CD4-positive, alpha-beta T cell (primary cell): ENCODE data around the gene CSTPP1. TPM values are rescaled to one million over a fixed set of nuclear protein-coding genes. Genes with fewer than 3 reads are reported as not detected.

ENCODE experiments used
- ATAC-seq: fragments of 200-7000 bp; cut with Tn5 transposase; one replicate; pipeline ENCODE4 v1.10.0; 2022; ENCODE audit warnings: mild to moderate bottlenecking; ENCODE audit not compliant: poor library complexity
- CTCF ChIA-PET: fragments of 350-600 bp; sonication (Branson Sonifier 250); formaldehyde crosslinking; loops from one replicate; lab custom pipeline; 2021; ENCODE audit warnings: antibody characterized with exemption, inconsistent platforms; lab: Charles Lee
- POLR2A ChIA-PET: fragments of 350-600 bp; sonication (Branson Sonifier 250); formaldehyde crosslinking; loops from one replicate; lab custom pipeline; 2021; ENCODE audit warnings: antibody characterized with exemption, inconsistent platforms; lab: Charles Lee
- DNase-seq, 14 experiments: peaks; one replicate each; pipeline ENCODE4 v3.0.0-alpha.2; 2013 to 2020; ENCODE audit warnings: mixed read lengths in 2 of 14
- H3K27ac ChIP-seq, 2 donors: one replicate each; pipeline versions ENCODE4 v1.5.1 to v1.7.0; 2013; ENCODE audit warnings: low read length in 2 of 2, low read depth in 1 of 2, mild to moderate bottlenecking in 1 of 2
- H3K27me3 ChIP-seq, 2 experiments: 1 replicate in 1 of 2; 2 replicates in 1 of 2; pipeline versions ENCODE4 v1.6.1 to v1.7.0; 2013; ENCODE audit warnings: low read length in 2 of 2, control low read depth in 1 of 2, mild to moderate bottlenecking in 1 of 2, moderate library complexity in 1 of 2; ENCODE audit not compliant: insufficient read depth in 2 of 2, control insufficient read depth in 1 of 2
- H3K36me3 ChIP-seq: one replicate; pipeline ENCODE4 v1.6.1; 2013; ENCODE audit warnings: low read length, control low read depth; ENCODE audit not compliant: insufficient read depth
- H3K4me1 ChIP-seq: one replicate; pipeline ENCODE4 v1.6.1; 2013; ENCODE audit warnings: low read length, control low read depth; ENCODE audit not compliant: insufficient read depth
- H3K4me3 ChIP-seq: one replicate; pipeline ENCODE4 v1.5.1; 2013; ENCODE audit warnings: mild to moderate bottlenecking, low read length, moderate library complexity
- H3K9me3 ChIP-seq, 2 experiments: 1 replicate in 1 of 2; 2 replicates in 1 of 2; pipeline versions ENCODE4 v1.6.1 to v1.7.0; 2013; ENCODE audit warnings: low read length in 2 of 2, mild to moderate bottlenecking in 2 of 2, control low read depth in 1 of 2, moderate library complexity in 1 of 2; ENCODE audit not compliant: control insufficient read depth in 1 of 2, insufficient read depth in 1 of 2
- H3K27ac Mint-ChIP-seq: one replicate; pipeline ENCODE4 v1.8.0; 2020; ENCODE audit warnings: mixed read lengths
- H3K27me3 Mint-ChIP-seq: one replicate; pipeline ENCODE4 v1.8.0; 2021; ENCODE audit warnings: mixed read lengths
- H3K36me3 Mint-ChIP-seq: one replicate; pipeline ENCODE4 v1.8.0; 2021; ENCODE audit warnings: low read depth, mixed read lengths
- H3K4me1 Mint-ChIP-seq: one replicate; pipeline ENCODE4 v1.8.0; 2021; ENCODE audit warnings: low read depth, mixed read lengths
- H3K4me3 Mint-ChIP-seq: one replicate; pipeline ENCODE4 v1.8.0; 2020; ENCODE audit warnings: mild to moderate bottlenecking, mixed read lengths
- H3K9me3 Mint-ChIP-seq: one replicate; pipeline ENCODE4 v1.8.0; 2020; ENCODE audit warnings: mixed read lengths
- CTCF ChIP-seq: fragments of 200-600 bp; IDR thresholded peaks from one replicate; pipeline ENCODE4 v1.8.0; 2022; ENCODE audit warnings: antibody characterized with exemption, mild to moderate bottlenecking
- intact Hi-C, 2 experiments: fragments of 100-400 bp; cut with DNase I in 1 of 2; cut with micrococcal nuclease in 1 of 2; formaldehyde crosslinking; loops; one replicate each; pipeline versions ENCODE4 v1.15.1 to v1.9.0; 2023 to 2025; cut with DNase I, micrococcal nuclease
- total RNA-seq, 174 experiments: library from RNA in 2 of 174; stranded (reverse) in 2 of 174; gene quantifications; one replicate each; pipeline ENCODE4 v1.2.3 and lab custom pipeline; 2021 to 2026

The CSTPP1 gene
- total RNA-seq, 2 experiments from 2014 or later = 6.6 to 7.3 TPM

- no peak overlapping the region for H3K27ac ChIP-seq
- intact Hi-C loops = no loop called here
- no peak overlapping the region for H3K4me3 ChIP-seq
- POLR2A ChIA-PET = no interaction called here
- H3K36me3 ChIP-seq = no peaks in the 10 kb centered on the region
- ATAC-seq = no peak
- TF ChIP-seq CTCF = no peak
- Mint-ChIP-seq H3K36me3 (no peaks in the 10 kb centered on the region), H3K27ac (no peak overlapping the region), H3K4me1 (peaks cover 10% of the 10 kb centered on the region), H3K27me3 (no peaks in the 10 kb centered on the region), H3K4me3 (no peak overlapping the region), H3K9me3 (no peaks in the 10 kb centered on the region)
- H3K9me3 ChIP-seq = peaks cover 0 to 4% of the 10 kb centered on the region in 2 experiments
- no peaks in the 10 kb centered on the region for H3K27me3 ChIP-seq
- DNase-seq = no peak
- peaks cover 5% of the 10 kb centered on the region for H3K4me1 ChIP-seq
- CTCF ChIA-PET = no interaction called here
Measured at GRCh38 chr11:47121056-47121455, 184.5 kb downstream of the CSTPP1 start.

GRCh38 chr11:47121731-47122130 lies 185.2 kb downstream of the CSTPP1 start:
- peaks cover 5% of the 10 kb centered on the region for H3K4me1 ChIP-seq
- ChIA-PET CTCF (no interaction called here), POLR2A (no interaction called here)
- no peaks in the 10 kb centered on the region for H3K27me3 Mint-ChIP-seq
- peaks cover 0 to 4% of the 10 kb centered on the region in 2 experiments for H3K9me3 ChIP-seq
- H3K36me3 ChIP-seq = no peaks in the 10 kb centered on the region
- H3K27ac Mint-ChIP-seq = no peak overlapping the region
- ATAC-seq (no peak), DNase-seq (no peak)
- no peak overlapping the region for H3K27ac ChIP-seq
- no peak for TF ChIP-seq CTCF
- intact Hi-C loops = no loop called here
- H3K27me3 ChIP-seq = no peaks in the 10 kb centered on the region
- H3K4me3 ChIP-seq = no peak overlapping the region
- H3K36me3 Mint-ChIP-seq = no peaks in the 10 kb centered on the region
- H3K4me3 Mint-ChIP-seq = no peak overlapping the region
- peaks cover 10% of the 10 kb centered on the region for H3K4me1 Mint-ChIP-seq
- H3K9me3 Mint-ChIP-seq = no peaks in the 10 kb centered on the region

- no peak overlapping the region for H3K27ac ChIP-seq
- H3K4me3 ChIP-seq = no peak overlapping the region
- ATAC-seq (no peak), DNase-seq (no peak)
- H3K27ac Mint-ChIP-seq = no peak overlapping the region
- no peaks in the 10 kb centered on the region for H3K27me3 Mint-ChIP-seq
- POLR2A ChIA-PET = no interaction called here
- intact Hi-C loops = no loop called here
- H3K4me3 Mint-ChIP-seq = no peak overlapping the region
- H3K9me3 ChIP-seq = peaks cover 0 to 4% of the 10 kb centered on the region in 2 experiments
- no peak for TF ChIP-seq CTCF
- no peaks in the 10 kb centered on the region for H3K27me3 ChIP-seq
- no peaks in the 10 kb centered on the region for H3K9me3 Mint-ChIP-seq
- CTCF ChIA-PET = no interaction called here
- H3K36me3 ChIP-seq = no peaks in the 10 kb centered on the region
- no peaks in the 10 kb centered on the region for H3K36me3 Mint-ChIP-seq
- peaks cover 5% of the 10 kb centered on the region for H3K4me1 ChIP-seq
- H3K4me1 Mint-ChIP-seq = peaks cover 10% of the 10 kb centered on the region
Measured at GRCh38 chr11:47123094-47123493, 186.5 kb downstream of the CSTPP1 start.
